Measurements from ENCODE around the gene METAP2.
A peak's percentile ranks its signal among the peaks of the same experiment; 100 is the strongest.
"Not testable (repeated sequence)": the region's sequence is repeated elsewhere in the genome, so short reads cannot be mapped to it uniquely, and the experiment has no call there.

Gene METAP2

DNA sequence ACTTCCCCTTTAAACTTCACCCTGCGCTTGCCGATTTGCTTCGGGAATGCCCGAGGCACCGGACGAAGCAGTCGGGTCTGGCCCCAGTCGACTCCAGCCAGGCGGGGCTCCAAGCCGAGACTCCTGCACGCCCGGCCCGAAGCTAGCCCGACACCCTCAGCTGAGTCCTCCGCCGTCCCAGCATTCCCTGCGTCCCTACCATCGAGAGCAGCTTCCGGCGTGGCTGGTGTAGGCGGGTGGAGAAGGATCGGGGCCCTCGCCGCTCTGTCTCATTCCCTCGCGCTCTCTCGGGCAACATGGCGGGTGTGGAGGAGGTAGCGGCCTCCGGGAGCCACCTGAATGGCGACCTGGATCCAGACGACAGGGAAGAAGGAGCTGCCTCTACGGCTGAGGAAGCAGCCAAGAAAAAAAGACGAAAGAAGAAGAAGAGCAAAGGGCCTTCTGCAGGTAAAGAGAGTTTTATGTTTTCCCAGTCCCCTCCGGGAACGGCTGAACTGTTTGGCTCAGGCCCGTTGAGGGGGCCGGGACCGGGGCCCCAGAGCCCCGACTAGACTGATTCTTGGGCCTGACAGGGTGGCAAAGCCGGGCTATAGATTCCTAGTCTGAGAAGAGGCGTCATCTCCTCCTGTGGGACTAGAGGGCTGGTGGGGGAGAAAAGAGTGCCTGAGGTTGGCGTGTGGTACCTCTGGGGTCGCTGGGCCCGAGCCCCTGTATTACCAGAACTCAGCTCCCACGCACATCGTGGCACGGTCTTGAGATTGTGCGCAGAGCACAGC lies at the start of gene METAP2:
TSS of gene METAP2 (plus strand) at position 269 of the 776 bp plus-strand sequence. CDS start at position 297, 28 bp downstream.
- DNase-seq, result peak; percentile 99
- in situ Hi-C loops (cut with HindIII; ENCODE audit: low pct_ligation_motif_present, low pct_unique_long_range_greater_than_20kb, low sequenced_read_pairs), result no loop called here

DNA sequence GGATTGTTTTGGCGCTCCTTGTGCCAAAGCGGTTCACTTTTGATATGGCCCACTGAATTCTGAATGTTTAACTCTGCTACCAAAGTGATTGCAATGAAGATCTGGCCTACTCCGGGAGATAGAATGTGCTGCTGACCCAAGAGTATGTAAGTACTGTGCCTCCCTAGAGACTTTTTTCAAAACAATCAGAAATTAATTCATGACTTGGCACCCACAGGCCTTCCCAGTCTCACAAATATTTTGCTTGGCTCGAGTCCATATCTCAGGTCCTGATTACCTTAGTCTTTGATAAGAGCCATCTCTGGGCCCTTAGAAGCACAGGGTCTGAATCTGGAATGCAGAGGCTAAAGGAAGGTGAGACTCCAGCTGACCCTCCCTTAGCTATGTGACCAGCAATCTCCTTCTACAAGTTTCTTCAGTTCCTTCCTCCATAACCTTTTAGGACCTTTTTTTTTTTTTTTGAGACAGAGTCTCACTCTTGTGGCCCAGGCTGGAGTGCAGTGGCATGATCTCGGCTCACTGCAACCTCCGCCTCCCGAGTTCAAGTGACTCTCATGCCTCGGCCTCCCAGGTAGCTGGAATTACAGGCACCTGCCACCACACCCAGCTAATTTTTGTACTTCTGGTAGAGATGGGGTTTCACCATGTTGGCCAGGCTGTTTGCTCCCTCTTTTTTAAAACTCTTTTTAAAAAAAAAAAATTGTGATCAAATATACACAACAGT lies 49.5 kb upstream of the METAP2 start:
- DNase-seq, result no peak
- in situ Hi-C loops (cut with HindIII; ENCODE audit: low pct_ligation_motif_present, low pct_unique_long_range_greater_than_20kb, low sequenced_read_pairs), result no loop called here

DNA sequence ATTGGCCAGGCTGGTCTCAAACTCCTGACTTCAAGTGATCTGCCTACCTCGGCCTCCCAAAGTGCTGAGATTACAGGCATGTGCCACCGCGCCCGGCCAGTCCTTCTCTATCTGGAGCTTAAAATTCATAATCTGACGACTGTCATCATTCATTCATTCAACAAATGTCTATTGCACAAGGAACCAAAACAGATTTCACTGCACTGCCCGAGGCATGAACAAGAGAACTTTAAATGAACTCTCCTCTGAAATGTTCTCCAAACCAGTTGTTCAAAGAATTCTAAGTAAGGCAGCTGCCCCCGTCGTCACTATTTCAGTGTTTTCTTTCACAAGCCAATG lies 44.8 kb upstream of the METAP2 start:
- in situ Hi-C loops (cut with HindIII; ENCODE audit: low pct_ligation_motif_present, low pct_unique_long_range_greater_than_20kb, low sequenced_read_pairs), result no loop called here
- no peak for DNase-seq

- in situ Hi-C loops (cut with HindIII; ENCODE audit: low pct_ligation_motif_present, low pct_unique_long_range_greater_than_20kb, low sequenced_read_pairs), result no loop called here
Observed at GRCh38 chr12:95431120-95431519, 42.8 kb upstream of the METAP2 start.

GRCh38 chr12:95435355-95435754 lies 38.6 kb upstream of the METAP2 start:
- no peak for DNase-seq
- in situ Hi-C loops (cut with HindIII; ENCODE audit: low pct_ligation_motif_present, low pct_unique_long_range_greater_than_20kb, low sequenced_read_pairs), result no loop called here

More at GRCh38 chr12:95431120-95431519, 42.8 kb upstream of the METAP2 start:
- no peak for DNase-seq

GRCh38 chr12:95437565-95437964 lies 36.4 kb upstream of the METAP2 start:
- in situ Hi-C loops (cut with HindIII; ENCODE audit: low pct_ligation_motif_present, low pct_unique_long_range_greater_than_20kb, low sequenced_read_pairs), result no loop called here
- no peak for DNase-seq

GRCh38 chr12:95439461-95440230 lies 34.3 kb upstream of the METAP2 start:
- no peak for DNase-seq
- in situ Hi-C loops (cut with HindIII; ENCODE audit: low pct_ligation_motif_present, low pct_unique_long_range_greater_than_20kb, low sequenced_read_pairs), result no loop called here

DNA sequence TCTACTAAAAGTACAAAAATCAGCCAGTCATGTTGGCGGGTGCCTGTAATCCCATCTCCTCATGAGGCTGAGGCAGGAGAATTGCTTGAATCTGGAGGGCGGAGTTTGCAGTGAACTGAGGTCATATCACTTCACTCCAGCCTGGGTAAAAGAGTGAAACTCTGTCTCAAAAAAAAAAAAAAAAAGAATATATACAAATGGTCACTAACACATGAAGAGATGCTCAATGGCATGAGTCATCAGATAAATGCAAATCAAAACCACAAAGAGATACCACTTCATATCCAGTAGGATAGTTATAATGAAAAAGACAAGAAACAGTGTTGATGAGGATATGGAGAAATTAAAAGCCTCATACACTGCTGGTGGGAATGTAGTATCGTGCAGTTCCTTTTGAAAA lies 33.6 kb upstream of the METAP2 start:
- in situ Hi-C loops (cut with HindIII; ENCODE audit: low pct_ligation_motif_present, low pct_unique_long_range_greater_than_20kb, low sequenced_read_pairs), result no loop called here
- DNase-seq, result no peak

DNA sequence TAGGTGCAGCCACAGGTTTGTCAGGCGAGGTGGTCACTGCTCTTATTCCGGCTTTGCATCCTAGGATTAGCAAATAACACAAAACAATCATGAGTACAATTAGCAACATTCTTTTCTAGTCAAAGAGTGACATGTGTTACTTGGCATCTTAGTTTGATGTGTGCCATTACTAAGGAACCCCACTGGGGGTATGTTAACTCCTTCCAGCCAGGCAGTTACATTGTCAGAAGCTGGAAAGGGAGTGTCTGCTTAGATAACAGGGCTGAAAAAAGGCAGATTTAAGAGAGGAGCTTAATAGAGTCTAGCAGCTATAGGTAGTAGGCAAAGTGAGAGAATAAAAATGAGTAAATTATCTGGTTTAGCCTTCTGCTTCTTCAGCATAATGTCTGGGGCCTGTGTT lies 30.5 kb upstream of the METAP2 start:
- in situ Hi-C loops (cut with HindIII; ENCODE audit: low pct_ligation_motif_present, low pct_unique_long_range_greater_than_20kb, low sequenced_read_pairs), result no loop called here
- no peak for DNase-seq

GRCh38 chr12:95445099-95445498 lies 28.9 kb upstream of the METAP2 start:
- DNase-seq, result not testable (repeated sequence)

GRCh38 chr12:95445884-95446505 lies 28.0 kb upstream of the METAP2 start:
- in situ Hi-C loops (cut with HindIII; ENCODE audit: low pct_ligation_motif_present, low pct_unique_long_range_greater_than_20kb, low sequenced_read_pairs), result no loop called here
- DNase-seq, result no peak

More at GRCh38 chr12:95445099-95445498, 28.9 kb upstream of the METAP2 start:
- in situ Hi-C loops (cut with HindIII; ENCODE audit: low pct_ligation_motif_present, low pct_unique_long_range_greater_than_20kb, low sequenced_read_pairs), result not testable (repeated sequence)

- in situ Hi-C loops (cut with HindIII; ENCODE audit: low pct_ligation_motif_present, low pct_unique_long_range_greater_than_20kb, low sequenced_read_pairs), result no loop called here
- no peak for DNase-seq
Observed at GRCh38 chr12:95446506-95446900, 27.4 kb upstream of the METAP2 start.

- DNase-seq; in situ Hi-C loops (cut with HindIII; ENCODE audit: low pct_ligation_motif_present, low pct_unique_long_range_greater_than_20kb, low sequenced_read_pairs): not testable (repeated sequence)
Observed at GRCh38 chr12:95449656-95450055, 24.3 kb upstream of the METAP2 start.

- DNase-seq; in situ Hi-C loops (cut with HindIII; ENCODE audit: low pct_ligation_motif_present, low pct_unique_long_range_greater_than_20kb, low sequenced_read_pairs): not testable (repeated sequence)
Observed at GRCh38 chr12:95452501-95452900, 21.5 kb upstream of the METAP2 start.

DNA sequence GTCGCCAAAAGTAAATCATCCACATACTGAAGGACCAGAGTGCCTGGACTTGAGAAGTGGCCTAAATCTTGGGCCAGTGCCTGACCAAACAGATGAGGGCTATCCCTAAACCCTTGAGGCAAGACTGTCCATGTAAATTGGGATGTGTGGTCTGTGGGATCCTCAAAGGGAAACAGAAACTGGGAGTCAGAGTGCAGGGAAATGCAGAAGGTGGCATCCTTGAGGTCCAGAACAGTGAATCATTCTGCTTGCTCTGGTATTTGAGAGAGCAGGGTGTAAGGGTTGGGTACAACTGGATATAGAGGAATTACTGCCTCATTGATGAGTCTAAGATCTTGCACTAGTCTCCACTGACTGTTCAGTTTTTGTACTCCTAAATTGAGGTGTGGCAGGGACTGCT lies 20.1 kb upstream of the METAP2 start:
- DNase-seq; in situ Hi-C loops (cut with HindIII; ENCODE audit: low pct_ligation_motif_present, low pct_unique_long_range_greater_than_20kb, low sequenced_read_pairs): not testable (repeated sequence)

- not testable (repeated sequence) for DNase-seq
Observed at GRCh38 chr12:95454780-95455215, 19.2 kb upstream of the METAP2 start.

GRCh38 chr12:95457605-95458004 lies 16.3 kb upstream of the METAP2 start:
- peak; percentile 27 for DNase-seq
- in situ Hi-C loops (cut with HindIII; ENCODE audit: low pct_ligation_motif_present, low pct_unique_long_range_greater_than_20kb, low sequenced_read_pairs), result not testable (repeated sequence)

More at GRCh38 chr12:95454780-95455215, 19.2 kb upstream of the METAP2 start:
- in situ Hi-C loops (cut with HindIII; ENCODE audit: low pct_ligation_motif_present, low pct_unique_long_range_greater_than_20kb, low sequenced_read_pairs), result not testable (repeated sequence)

GRCh38 chr12:95458761-95459160 lies 15.2 kb upstream of the METAP2 start:
- in situ Hi-C loops (cut with HindIII; ENCODE audit: low pct_ligation_motif_present, low pct_unique_long_range_greater_than_20kb, low sequenced_read_pairs), result no loop called here
- DNase-seq, result no peak

- in situ Hi-C loops (cut with HindIII; ENCODE audit: low pct_ligation_motif_present, low pct_unique_long_range_greater_than_20kb, low sequenced_read_pairs), result no loop called here
- DNase-seq, result no peak
Observed at GRCh38 chr12:95459310-95459709, 14.6 kb upstream of the METAP2 start.
